ENCODE measurements around the gene CACNA2D2. TPM values are rescaled to one million over a fixed set of nuclear protein-coding genes. Genes with fewer than 3 reads are reported as not detected.

Gene CACNA2D2
- total RNA-seq, 1 experiment from 2014 or later: 27.7 TPM

- no peak overlapping the region for H4K5ac ChIP-seq (ENCODE audit: insufficient read length, low read depth, low read length)
- no peaks in the 10 kb centered on the region for H3K23me2 ChIP-seq (ENCODE audit: insufficient read length, low read depth, low read length, poor library complexity, severe bottlenecking)
- H3K14ac ChIP-seq (ENCODE audit: insufficient read depth, low read length): no peak overlapping the region; the same call in 1 of the 2 replicates
- no peaks in the 10 kb centered on the region for H3K9me3 ChIP-seq (ENCODE audit: control insufficient read depth, low read depth, low read length)
- Mint-ChIP-seq H3K4me1 (peaks cover 9 to 21% of the 10 kb centered on the region in 2 experiments; a peak in 3 of 4 replicates), H3K27ac (no peak overlapping the region; a peak in 1 of 7 replicates), H3K9me3 (no peaks in the 10 kb centered on the region), H3K36me3 (ENCODE audit: insufficient read depth in 1 of 3, low read depth in 3 of 3) (peaks cover 0 to 4% (median 0%) of the 10 kb centered on the region in 3 experiments; a peak in 1 of 7 replicates), H3K27me3 (ENCODE audit: low read depth) (peaks cover 5% of the 10 kb centered on the region), H3K4me3 (no peak overlapping the region)
- no peak for DNase-seq
- no peak overlapping the region for H2BK20ac ChIP-seq (ENCODE audit: low read depth, low read length, poor library complexity, severe bottlenecking)
- no peak overlapping the region for H2BK5ac ChIP-seq (ENCODE audit: insufficient read length, low read length)
- no peak overlapping the region for H3K27ac ChIP-seq (ENCODE audit: insufficient read length, low read depth, low read length)
- H3K23ac ChIP-seq (ENCODE audit: insufficient read length, low read depth, low read length): no peak overlapping the region
- H3K79me2 ChIP-seq (ENCODE audit: insufficient read depth, low read length): no peaks in the 10 kb centered on the region
- H2AFZ ChIP-seq (ENCODE audit: low read length): no peak overlapping the region
- H3K9ac ChIP-seq (ENCODE audit: extremely low read depth, insufficient read length, low read length): no peak overlapping the region
- no CpG with 5 or more reads among the region's 17 CpGs for WGBS (ENCODE audit: extremely low coverage, insufficient read length, low lambda C conversion rate)
- no peak overlapping the region for H2BK120ac ChIP-seq (ENCODE audit: low read depth, low read length, poor library complexity, severe bottlenecking)
- no peaks in the 10 kb centered on the region for H3K79me1 ChIP-seq (ENCODE audit: insufficient read depth, low read depth, low read length, poor library complexity, severe bottlenecking)
- H2AK5ac ChIP-seq (ENCODE audit: insufficient read length, low read length): no peak overlapping the region
- no peak overlapping the region for H4K91ac ChIP-seq (ENCODE audit: insufficient read length, low read depth, low read length)
- H4K8ac ChIP-seq (replicated peaks; ENCODE audit: insufficient read length, low read depth, low read length): no peak overlapping the region
- H4K20me1 ChIP-seq (ENCODE audit: control insufficient read depth, insufficient read depth, insufficient read length): no peaks in the 10 kb centered on the region
- no peak overlapping the region for H3K4me2 ChIP-seq (ENCODE audit: insufficient read depth, insufficient read length, low read length)
- H2BK12ac ChIP-seq (ENCODE audit: insufficient read length, low read depth, low read length): no peak overlapping the region
- no peak overlapping the region for H3K56ac ChIP-seq (ENCODE audit: insufficient read length, low read depth, low read length)
- H3K27me3 ChIP-seq (ENCODE audit: insufficient read depth, low read length): no peaks in the 10 kb centered on the region
- no peak overlapping the region for H3K18ac ChIP-seq (ENCODE audit: insufficient read length, low read depth, low read length)
- TF ChIP-seq CTCF (conservative IDR thresholded peaks at IDR 0.05): no peak
- H3K4ac ChIP-seq (ENCODE audit: low read depth, low read length): no peak overlapping the region
- H3K4me1 ChIP-seq (ENCODE audit: insufficient read depth, low read length): no peaks in the 10 kb centered on the region
- H2BK15ac ChIP-seq (ENCODE audit: low read depth, low read length): no peak overlapping the region
- H3T11ph ChIP-seq (ENCODE audit: low read length): no peak overlapping the region
Measured at GRCh38 chr3:50380405-50381085, 122.9 kb downstream of the CACNA2D2 start.
